Forelimb muscle (tissue), 1 donor: ENCODE data around the gene PKD2. TPM values are rescaled to one million over a fixed set of nuclear protein-coding genes. Genes with fewer than 3 reads are reported as not detected.
A peak's percentile ranks its signal among the peaks of the same experiment; 100 is the strongest.
"Not testable (repeated sequence)": the region's sequence is repeated elsewhere in the genome, so short reads cannot be mapped to it uniquely, and the experiment has no call there.

Source experiments
- DNase-seq: peaks from one replicate; pipeline ENCODE4 v3.0.0-alpha.2; 2013; ENCODE audit warnings: low read depth
- polyA plus RNA-seq: library from polyadenylated mRNA; unstranded; fragments of 120-200 nt; gene quantifications from one replicate; pipeline ENCODE4 v1.2.1, GENCODE V29; 2013; ENCODE audit not compliant: insufficient read length

Gene PKD2
- polyA plus RNA-seq, 1 donor, result 24.3 TPM

DNA sequence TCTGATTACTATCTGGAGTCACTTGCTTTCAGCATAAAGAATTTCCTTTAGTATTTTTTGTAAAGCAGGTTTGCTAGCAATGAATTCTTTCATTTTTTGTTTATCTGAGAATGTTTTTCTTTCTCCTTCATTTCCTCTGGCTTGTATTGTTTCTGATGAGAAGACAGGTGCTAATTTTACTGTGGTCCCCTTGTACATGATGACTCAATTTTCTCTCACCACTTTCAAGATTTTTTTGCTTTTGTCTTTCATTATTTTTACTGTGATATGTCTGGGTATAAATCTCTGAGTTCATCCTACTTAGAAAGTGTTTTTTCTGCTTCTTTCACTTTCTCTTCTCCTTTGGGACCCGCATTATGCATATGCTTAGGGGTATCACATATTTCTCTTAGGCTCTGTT is 62.6 kb downstream of the PKD2 start:
- no peak for DNase-seq

DNA sequence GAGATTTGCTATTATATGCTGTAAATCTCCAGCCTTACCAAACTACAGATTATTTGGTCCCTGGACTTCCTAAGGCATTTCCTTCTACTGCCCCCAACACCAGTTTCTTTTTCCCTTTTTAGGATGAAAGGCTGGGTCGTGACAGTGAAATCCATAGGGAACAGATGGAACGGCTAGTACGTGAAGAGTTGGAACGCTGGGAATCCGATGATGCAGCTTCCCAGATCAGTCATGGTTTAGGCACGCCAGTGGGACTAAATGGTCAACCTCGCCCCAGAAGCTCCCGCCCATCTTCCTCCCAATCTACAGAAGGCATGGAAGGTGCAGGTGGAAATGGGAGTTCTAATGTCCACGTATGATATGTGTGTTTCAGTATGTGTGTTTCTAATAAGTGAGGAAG is 67.9 kb downstream of the PKD2 start:
- DNase-seq, result no peak

DNA sequence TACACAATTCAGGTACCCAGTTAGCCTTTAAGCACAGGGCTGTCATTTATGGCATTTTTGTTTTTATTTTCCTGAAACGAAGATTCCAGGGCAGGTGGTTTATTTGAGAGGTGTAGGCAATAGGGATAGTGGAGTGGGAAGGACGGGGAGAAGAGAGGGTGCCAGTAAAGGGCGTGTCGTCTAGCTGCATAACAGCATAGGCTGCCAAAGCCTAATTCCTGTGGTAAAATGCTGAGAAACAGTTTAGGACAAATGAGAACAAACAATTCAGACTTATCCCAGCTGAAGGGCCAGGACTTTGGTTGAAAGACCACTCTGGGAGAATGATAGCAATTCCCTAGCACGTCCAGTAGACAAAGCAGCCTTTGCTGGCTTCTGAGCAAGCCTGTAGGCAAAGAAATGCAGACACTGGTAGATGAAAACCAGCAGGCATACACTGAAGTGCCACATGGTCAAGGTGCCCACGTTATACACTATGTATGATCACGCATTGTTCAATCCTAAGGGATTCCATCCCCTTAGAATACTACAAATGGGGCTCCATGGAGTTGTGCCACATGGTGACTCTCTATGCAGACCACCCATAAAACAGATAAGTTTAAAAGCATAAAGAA is 70.6 kb downstream of the PKD2 start:
- no peak for DNase-seq

DNA sequence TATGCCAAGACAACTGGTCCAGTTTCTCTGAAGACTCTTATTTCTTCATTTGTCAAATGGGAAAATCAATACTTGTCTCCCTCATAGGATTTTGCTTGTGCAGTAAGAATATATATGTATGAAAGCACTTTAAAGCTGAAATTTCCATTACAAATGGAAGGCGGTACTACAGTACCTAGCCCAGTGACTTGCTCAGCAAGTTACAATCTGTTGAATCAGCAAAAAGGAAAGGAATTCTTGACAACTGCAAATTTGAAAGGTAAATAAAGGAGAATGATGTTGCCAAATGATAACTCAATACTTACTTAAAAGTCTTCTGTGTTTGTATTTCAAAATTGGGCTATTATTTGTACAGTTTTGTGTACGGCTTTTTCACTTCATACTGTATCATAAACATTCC is 71.1 kb downstream of the PKD2 start:
- no peak for DNase-seq

DNA sequence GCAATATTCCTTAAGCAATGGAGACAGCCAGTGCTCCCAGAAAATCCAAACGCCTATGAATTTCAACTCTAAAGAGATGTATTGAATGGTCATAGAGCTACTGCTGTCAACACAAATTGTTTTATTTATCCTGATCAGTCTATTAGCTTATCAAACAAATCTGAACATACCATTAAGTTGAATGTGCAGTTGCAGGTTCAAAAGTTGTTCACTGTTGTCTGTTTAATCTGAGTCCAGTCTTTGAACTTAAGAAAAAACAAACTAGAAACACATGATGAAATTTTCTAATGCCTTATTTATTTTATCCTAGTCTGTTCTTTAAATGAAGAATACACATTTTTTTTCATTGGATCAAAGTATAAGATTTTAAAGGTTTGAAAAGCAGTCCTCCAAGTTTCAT is 73.2 kb downstream of the PKD2 start:
- no peak for DNase-seq

DNA sequence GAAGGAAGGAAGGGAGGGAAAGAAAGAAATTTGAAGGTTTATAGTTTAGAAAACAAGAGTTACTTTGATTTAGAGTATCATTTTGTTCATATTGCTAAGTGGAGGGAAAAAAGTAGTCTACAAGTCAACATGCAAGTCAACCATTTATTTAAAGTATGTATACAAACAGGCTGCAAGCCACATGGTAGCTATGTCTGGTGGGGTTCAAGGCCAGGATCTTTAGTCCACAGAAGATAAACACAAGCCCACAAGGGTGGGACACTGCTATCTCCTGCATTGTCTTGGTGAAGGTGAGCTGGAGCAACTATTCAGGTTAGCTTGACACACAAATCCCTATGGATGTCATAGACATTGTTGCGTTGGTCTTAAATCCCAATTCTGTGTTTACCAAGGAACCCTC is 79.6 kb downstream of the PKD2 start:
- DNase-seq, result no peak

DNA sequence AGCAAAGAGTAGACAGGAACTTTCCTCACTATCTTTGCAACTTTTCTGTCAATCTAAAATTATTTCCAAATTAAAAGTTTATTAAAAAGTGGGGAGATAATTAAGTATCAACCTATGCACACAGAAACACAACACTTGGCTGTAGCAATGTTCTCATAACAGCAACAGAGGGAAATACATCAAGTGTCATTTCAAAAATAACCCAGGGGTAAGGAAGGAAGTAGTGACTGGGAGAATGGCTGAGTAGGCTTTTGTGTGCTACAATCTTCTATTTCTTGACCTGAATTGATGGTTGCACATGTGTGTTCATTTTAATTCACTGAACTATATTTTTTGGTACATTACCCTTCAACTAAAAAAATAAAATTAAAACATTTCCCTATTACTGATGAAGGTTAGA is 83.5 kb downstream of the PKD2 start:
- no peak for DNase-seq

DNA sequence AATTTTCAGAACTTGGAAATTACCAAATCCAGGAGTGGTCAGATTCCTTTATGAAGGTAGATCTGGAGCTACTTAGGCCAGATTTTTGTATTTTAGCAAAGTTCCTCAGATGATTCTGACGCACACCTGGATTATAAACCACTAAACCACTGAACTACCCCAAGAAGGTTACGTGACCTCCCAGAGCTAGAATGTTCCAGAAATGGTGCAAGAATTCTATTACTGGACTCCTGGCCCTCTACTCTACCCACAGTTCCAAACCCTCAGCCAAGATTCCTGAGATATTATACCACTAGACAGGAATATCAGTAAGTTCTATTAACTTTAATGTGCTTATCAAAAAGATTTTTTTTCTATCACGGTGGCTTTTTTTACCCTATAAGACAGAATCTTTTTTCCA is 83.9 kb downstream of the PKD2 start:
- DNase-seq, result no peak

DNA sequence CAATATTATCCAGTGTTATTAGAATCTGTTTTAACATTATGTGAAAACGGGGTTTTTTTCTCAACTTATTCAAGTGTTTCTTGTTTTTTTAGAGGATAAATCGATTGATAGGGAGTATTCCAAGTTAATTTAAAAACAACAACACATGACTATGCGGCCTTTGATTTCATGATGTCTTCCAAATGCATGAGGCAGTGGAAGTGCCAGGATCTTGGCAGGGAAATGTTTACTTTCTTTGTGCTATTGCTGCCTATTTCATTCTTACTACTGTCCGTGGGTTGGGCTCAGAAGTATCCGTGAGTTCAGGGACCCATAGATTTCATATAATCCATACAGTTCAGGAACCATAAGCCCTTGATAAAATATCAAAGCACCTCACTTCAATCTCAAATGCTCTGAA is 86.4 kb downstream of the PKD2 start:
- no peak for DNase-seq

DNA sequence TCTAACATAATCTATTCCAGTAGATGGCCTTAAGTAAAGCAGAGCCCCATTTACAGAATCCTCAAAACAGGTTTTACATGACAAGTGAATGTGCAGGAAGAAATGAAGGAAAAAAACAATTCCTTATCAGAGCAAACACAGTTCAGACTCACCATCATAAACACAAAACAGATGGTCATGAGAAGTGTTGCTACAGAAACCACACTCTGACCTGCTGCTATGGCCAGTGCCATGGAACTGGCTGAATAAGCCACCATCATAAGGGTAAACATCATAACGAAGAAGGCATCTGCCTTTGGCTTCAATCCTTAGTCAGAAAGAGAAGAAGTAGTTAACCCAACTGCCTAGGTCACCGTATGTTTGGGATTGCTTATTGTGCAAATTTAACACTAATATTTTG is 89.9 kb downstream of the PKD2 start:
- no peak for DNase-seq

DNA sequence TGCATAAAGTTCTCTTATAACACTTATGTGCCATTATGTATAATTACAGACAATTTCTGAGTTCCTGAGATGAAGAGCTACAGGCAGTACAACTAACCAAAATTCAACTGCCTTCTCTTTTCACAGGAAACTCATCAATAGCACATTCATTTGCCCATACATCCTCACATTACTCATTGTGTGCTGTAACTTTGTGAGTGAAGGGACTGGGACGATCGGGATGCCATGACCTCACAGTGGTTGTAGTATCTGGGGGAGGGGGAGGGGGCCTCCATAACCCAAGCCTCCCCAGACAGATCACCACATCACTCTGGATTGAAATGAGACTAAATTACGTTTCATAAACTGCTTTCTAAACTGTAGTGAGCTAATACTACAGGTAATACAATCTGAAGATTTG is 90.3 kb downstream of the PKD2 start:
- no peak for DNase-seq

DNA sequence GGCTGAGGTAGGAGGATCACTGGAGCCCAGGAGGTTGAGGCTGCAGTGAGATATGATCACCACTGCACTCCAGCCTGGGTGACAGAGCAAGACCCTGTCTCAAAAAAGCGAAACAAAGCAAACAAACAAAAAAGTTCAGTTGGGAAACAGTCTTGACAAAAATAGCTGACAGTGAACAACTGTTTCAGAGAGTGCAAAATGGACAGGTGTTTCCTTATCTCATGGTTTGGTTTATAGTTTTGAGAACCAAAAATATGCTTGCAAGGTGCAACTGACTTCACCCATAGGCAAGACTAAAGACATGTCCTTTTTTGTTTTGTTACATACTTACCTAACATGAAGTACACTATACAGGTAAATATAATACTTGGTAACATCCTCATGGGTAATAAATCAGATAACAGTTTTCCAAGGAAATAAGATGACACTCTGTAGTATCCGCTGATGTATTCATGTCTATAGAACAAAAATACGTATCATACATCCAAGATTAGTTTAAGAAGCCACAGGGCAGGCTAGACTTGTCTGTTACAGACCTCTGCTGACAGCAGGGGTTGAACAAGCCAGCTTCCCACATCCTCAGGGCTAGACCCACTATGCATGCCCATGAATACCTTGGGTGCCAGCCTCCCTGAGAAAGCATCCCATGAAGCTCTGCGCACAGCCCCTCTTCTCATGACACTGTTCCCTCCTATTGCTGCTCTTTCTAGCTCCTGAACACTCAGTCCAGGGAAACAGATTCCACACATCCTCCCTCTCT is 91.7 kb downstream of the PKD2 start:
- no peak for DNase-seq

DNA sequence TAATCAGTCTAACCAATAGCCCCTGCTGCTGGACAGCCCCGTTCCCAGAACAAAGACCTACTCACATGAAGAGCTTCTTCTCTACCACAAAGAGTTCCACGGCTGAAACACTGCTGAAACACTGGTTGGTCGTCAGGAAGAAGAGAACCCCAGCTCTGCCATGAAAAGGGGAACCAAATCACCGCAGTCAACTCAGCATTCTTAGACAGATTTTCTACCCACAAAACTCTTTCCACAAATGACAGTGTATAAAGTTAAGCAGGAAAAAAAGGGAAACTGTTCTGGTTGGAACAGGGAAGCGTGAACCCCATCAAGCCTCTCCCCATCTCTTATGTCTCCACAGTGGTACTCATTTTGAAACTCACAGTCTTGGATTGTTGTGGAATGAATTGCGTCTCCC is 93.7 kb downstream of the PKD2 start:
- DNase-seq, result peak; percentile 16

DNA sequence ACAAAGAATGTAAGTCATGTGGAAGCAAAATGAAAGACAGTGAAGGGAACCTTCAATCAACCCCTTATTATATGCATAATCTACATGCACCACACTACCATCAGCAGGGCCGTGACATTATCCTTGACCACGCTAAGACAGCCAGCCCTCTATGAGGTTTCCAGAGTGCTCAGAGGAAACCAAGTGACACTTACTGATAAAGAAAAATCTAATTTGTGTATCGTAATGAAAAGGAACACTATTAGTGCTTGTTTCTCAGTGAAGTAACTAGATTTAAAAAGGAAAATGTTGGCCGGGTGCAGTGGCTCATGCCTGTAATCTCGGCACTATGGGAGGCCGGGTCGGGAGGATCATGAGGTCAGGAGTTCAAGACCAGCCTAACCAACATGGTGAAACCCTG is 94.6 kb downstream of the PKD2 start:
- DNase-seq, result no peak

DNA sequence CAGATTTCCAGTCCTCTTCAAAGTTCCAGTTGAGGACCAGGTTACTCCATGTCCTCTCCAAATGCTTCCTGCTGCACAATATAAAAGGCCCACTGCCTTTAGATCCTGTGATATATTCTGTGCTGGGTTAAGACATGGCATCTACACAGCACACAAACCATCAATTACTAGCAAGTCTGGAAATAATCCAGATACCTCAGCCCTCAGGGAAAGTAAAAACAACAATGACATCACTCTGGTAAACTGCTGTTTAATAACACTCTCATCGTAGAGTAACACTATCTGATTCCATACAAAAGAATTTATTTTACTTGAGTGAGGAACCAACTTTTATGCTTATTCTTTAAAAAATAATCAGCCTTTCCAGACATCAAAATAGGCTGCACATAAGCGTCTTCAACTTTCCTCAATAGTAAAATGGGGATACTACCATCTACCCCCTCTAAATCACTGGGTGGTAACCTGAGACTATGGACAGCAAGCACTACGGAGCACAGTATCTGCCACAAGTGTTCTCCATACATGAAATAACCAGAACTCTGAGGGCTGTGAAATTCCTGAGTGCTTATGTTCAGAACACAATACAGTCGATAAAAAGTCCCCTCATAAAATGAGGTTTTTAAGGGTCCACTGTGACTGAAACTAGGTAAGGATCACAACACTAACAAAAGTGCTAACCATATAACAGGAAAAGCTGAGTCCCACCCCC is 97.6 kb downstream of the PKD2 start:
- DNase-seq, result no peak

DNA sequence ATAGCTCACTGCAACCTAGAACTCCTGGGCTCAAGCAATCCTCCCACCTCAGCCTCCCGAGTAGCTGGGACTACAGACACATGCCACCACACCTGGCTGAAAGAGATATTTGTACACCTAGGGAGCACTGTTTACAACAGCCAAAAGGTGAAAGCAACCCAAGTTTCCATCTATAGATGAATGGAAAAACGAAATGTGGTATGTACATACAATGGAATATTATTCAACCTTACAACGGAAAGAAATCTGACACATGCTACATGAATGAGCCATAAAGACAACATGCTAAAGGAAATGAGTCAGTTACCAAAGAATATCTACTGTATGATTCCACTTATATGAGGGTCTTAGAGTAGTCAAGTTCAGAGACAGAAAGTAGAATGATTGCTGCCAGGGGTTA is 98.8 kb downstream of the PKD2 start:
- no peak for DNase-seq

DNA sequence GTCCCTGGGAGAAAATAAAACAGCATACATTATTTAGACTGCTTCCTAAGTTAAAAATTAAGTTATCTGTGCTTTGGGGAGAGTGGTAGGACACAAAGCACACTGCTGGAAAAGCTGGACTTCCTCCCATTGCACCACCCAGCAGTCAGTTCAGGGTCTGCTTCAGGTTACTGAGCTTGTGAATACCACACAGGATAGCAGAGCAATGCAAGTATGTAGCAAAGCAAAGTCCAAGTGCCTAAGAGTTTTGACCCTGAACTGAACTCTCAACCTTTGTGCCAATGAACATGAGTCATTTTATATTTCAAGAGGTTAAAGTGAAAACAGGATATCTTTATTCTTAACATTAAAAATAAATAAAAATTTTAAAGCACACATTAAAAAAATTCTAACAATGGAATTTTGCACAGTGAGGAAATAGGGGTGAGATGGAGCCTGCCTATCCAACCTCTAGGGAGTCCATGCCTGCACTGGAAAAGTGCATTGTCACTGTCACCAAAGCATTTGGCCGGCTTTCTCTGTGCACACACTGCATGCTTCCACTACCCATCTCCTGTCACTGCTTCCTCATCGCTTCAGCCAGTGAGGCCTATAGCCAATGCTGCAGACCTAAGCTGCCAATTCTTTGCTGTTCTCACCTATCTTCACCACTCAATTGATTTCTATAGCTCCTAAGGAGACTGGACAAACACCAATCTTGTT is 100.1 kb downstream of the PKD2 start:
- no peak for DNase-seq

DNA sequence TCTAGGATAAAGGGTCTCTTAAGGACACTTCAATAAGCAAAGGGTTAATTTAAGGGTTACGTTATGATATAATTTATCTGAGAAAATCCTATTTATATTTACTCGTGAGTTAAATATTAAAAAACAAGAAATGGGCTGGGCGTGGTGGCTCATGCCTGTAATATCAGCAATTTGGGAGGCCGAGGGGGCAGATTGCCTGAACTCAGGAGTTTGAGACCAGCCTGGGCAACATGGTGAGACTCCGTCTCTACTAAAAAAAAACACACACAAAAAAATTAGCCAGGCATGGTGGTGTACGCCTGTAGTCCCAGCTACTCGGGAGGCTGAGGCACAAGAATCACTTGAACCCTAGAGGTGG is 100.7 kb downstream of the PKD2 start:
- not testable (repeated sequence) for DNase-seq

DNA sequence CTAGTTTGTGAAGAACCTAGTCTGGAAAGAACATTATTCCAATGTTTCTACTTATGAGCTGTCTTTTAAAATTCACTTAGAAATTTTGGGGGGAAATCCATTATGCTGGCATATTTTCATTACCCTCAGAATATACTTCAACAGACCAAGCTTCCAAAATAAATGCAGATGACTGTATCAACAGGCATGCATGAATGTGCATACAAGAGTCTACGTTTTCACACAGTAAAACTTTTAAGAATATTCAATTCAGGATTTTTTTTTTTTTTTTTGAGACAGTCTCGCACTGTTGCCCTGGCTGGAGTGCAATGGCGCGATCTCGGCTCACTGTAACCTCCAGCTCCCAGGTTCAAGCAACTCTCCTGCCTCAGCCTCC is 101.3 kb downstream of the PKD2 start:
- no peak for DNase-seq

DNA sequence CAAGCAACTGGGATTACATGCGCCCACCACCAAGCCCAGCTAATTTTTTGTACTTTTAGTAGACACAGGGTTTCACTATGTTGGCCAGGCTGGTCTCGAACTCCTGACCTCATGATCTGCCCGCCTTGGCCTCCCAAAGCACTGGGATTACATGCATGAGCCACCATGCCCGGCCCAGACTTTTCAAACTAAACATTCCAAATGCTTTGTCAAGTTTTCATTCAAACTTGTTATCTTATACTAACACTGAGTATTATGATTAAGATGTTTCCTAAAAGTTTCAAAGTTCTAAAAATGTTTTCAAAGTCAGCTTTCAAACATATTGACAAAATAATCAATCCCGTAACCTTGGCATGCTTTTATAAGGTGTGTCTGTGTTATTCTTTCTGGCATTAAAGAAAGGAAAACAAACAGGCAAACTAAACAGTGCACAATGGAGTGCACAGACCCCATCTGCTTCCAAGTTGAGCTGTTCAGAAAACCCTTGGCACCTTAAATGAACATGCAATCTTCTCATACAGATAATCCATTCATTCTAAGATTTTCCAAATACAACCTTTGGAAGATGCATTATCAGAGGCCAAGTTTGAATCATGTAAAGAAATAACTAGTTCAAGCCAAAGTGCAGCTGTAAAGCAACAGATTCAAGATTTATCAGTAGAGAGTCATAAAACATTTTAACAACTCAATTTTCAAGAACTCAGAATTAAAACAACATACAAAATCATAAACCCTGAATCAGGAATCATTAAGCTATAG is 101.9 kb downstream of the PKD2 start:
- no peak for DNase-seq

DNA sequence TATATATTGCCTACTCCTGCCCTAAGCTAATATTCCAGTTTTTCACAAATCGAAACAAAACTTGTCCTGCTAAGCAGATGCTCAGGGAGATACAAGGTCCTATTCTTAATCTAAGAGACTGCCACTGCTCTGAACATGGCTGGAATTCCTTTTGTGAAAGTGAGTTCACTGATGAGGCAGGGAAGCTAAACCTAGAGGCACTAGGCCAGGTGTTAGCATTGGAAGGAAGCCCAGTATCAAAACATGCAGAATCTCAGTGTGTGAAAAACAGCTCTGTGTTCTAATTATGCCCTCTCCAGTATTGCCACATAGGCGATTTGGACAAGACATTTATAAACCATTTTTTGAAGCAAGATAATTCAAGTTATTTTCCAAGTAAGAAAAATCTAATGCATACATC is 103.4 kb downstream of the PKD2 start:
- no peak for DNase-seq

DNA sequence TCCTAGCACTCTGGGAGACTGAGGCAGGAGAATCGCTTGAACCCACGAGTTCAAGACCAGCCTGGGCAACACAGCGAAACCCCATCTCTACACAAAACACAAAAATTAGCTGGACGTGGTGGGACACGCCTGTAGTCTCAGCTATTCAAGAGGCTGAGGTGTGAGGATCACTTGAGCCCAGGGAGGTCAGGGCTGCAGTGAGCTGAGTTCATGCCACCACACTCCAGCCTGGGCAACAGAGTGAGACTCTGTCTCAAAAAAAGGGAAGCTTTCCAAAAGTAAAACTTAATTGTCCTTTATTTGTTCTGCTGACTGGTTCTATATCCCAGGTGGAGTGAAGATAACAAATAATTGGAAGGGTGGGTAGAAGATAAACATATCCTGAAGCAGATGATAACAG is 105.4 kb downstream of the PKD2 start:
- DNase-seq, result no peak
